HepG2 (cell line): ENCODE measurements around the gene HSD17B2. TPM values are rescaled to one million over a fixed set of nuclear protein-coding genes. Genes with fewer than 3 reads are reported as not detected.

Experiments
- ATAC-seq: fragments of 200-7000 bp; cut with Tn5 transposase; 3 replicates; pipeline ENCODE4 v1.9.1; 2020; ENCODE audit warnings: mild to moderate bottlenecking, moderate library complexity
- BruUV-seq: library from RNA; stranded (reverse); fragments of 400-500 nt; replicated peaks from 2 replicates; lab custom pipeline; 2021; lab: Mats Ljungman, UMichigan
- CTCF ChIA-PET: fragments of 300-600 bp; formaldehyde crosslinking; extraction: SDS; loops from one replicate; lab custom pipeline; 2021; ENCODE audit warnings: low total read pairs, inconsistent platforms, low intra/inter-chr PET ratio; lab: Yijun Ruan, JAX
- POLR2A ChIA-PET: fragments of 350-600 bp; sonication (Branson Sonifier 250); formaldehyde crosslinking; loops from one replicate; lab custom pipeline; 2020; ENCODE audit warnings: antibody characterized with exemption, inconsistent platforms; lab: Yijun Ruan, JAX
- DNase-seq: peaks from one replicate; pipeline ENCODE4 v3.0.0-alpha.2; 2015; ENCODE audit warnings: low spot score
- FAIRE-seq: peaks from 3 replicates; lab custom pipeline; 2011; peaks lifted over from hg19 to GRCh38; lab: Jason Lieb, UNC
- H2AFZ ChIP-seq: one replicate; pipeline ENCODE4 v1.6.1; 2011; ENCODE audit warnings: low read length, inconsistent platforms
- H3K27ac ChIP-seq: fragments of 300-600 bp; 3 replicates; pipeline ENCODE4 v1.8.0; 2011; ENCODE audit warnings: mixed run types, mild to moderate bottlenecking, mixed read lengths, low read length, inconsistent platforms; ENCODE audit not compliant: insufficient read depth; ENCODE audit errors: extremely low read length
- H3K27me3 ChIP-seq, 2 experiments: fragments of 200-600 bp in 1 of 2; 2 replicates in 1 of 2; 3 replicates in 1 of 2; pipeline versions ENCODE4 v1.6.0 to v1.8.0; 2011; ENCODE audit warnings: low read length in 2 of 2, mild to moderate bottlenecking in 2 of 2, moderate library complexity in 2 of 2, inconsistent platforms in 1 of 2; ENCODE audit not compliant: insufficient read depth in 2 of 2, control insufficient read depth in 1 of 2
- H3K36me3 ChIP-seq, 2 experiments: fragments of 200-600 bp in 1 of 2; replicated peaks in 1 of 2; 2 replicates in 1 of 2; 3 replicates in 1 of 2; pipeline versions ENCODE4 v1.5.1 to v1.8.0; 2011; ENCODE audit warnings: low read length in 2 of 2, inconsistent platforms in 1 of 2; ENCODE audit not compliant: insufficient read depth in 2 of 2, control insufficient read depth in 1 of 2
- H3K4me1 ChIP-seq: 2 replicates; pipeline ENCODE4 v1.5.1; 2012; ENCODE audit warnings: low read length, inconsistent platforms; ENCODE audit not compliant: insufficient read depth
- H3K4me2 ChIP-seq: 2 replicates; pipeline ENCODE4 v1.6.0; 2011; ENCODE audit warnings: low read depth, low read length, inconsistent platforms
- H3K4me3 ChIP-seq, 3 experiments: fragments of 200-600 bp in 1 of 3; sonication (generic), shearing (Covaris generic) in 1 of 3; replicated peaks in 1 of 3; 2 replicates each; pipeline ENCODE4 v1.5.1; 2011 to 2016; ENCODE audit warnings: low read length in 3 of 3, inconsistent platforms in 2 of 3, low read depth in 2 of 3, mild to moderate bottlenecking in 2 of 3, control low read depth in 1 of 3, mixed read lengths in 1 of 3; ENCODE audit not compliant: insufficient read depth in 1 of 3
- H3K79me2 ChIP-seq: one replicate; pipeline ENCODE4 v1.6.1; 2011; ENCODE audit warnings: low read length, inconsistent platforms; ENCODE audit not compliant: insufficient read depth
- H3K9ac ChIP-seq: 2 replicates; pipeline ENCODE4 v1.6.0; 2011; ENCODE audit warnings: mild to moderate bottlenecking, low read depth, low read length, inconsistent platforms; ENCODE audit not compliant: insufficient read depth
- H3K9me3 ChIP-seq: 2 replicates; pipeline ENCODE4 v1.5.1; 2012; ENCODE audit warnings: mild to moderate bottlenecking, low read length
- H4K20me1 ChIP-seq: 2 replicates; pipeline ENCODE4 v1.6.0; 2011; ENCODE audit warnings: inconsistent platforms, mild to moderate bottlenecking, low read length, moderate library complexity; ENCODE audit not compliant: insufficient read depth
- ARID5B ChIP-seq: IDR thresholded peaks from 2 replicates; pipeline ENCODE4 v1.4.0; 2020; ENCODE audit warnings: mild to moderate bottlenecking, missing genetic modification reagents
- BHLHE40 ChIP-seq: IDR thresholded peaks from 2 replicates; pipeline ENCODE4 v1.6.1; 2011; ENCODE audit warnings: low read length, improper control_type of control experiment
- HHEX ChIP-seq: IDR thresholded peaks from 2 replicates; pipeline ENCODE4 v1.6.1; 2016; ENCODE audit warnings: control low read depth
- NR3C1 ChIP-seq: sonication (generic); formaldehyde crosslinking; IDR thresholded peaks from 2 replicates; pipeline ENCODE4 v1.4.0; 2020; ENCODE audit warnings: missing genetic modification reagents
- RBAK ChIP-seq: sonication (generic); formaldehyde crosslinking; IDR thresholded peaks from 2 replicates; pipeline ENCODE4 v1.5.1; 2020; ENCODE audit warnings: mild to moderate bottlenecking, missing genetic modification reagents
- SKI ChIP-seq: fragments of 450-650 bp; IDR thresholded peaks from one replicate; pipeline ENCODE4 v1.6.1; 2018; ENCODE audit warnings: mild to moderate bottlenecking; ENCODE audit not compliant: partially characterized antibody
- SOX13 ChIP-seq, 3 experiments: fragments of 450-650 bp in 1 of 3; sonication (generic) in 1 of 3; formaldehyde crosslinking in 1 of 3; IDR thresholded peaks in 2 of 3; conservative IDR thresholded peaks in 1 of 3; 2 replicates each; pipeline versions ENCODE4 v1.5.0 to v1.6.1; 2016 to 2020; ENCODE audit warnings: antibody characterized with exemption in 1 of 3, mild to moderate bottlenecking in 1 of 3, missing compliant biosample characterization in 1 of 3, missing genetic modification reagents in 1 of 3, moderate library complexity in 1 of 3
- TBX2 ChIP-seq: sonication (generic); formaldehyde crosslinking; IDR thresholded peaks from 2 replicates; pipeline ENCODE4 v1.5.0; 2020; ENCODE audit warnings: missing genetic modification reagents, mild to moderate bottlenecking, borderline replicate concordance
- ZFAT ChIP-seq: sonication (generic); formaldehyde crosslinking; conservative IDR thresholded peaks from 2 replicates; pipeline ENCODE4 v1.8.1; 2023; ENCODE audit warnings: missing genetic modification reagents, inconsistent platforms
- ZNF18 ChIP-seq: sonication (generic); formaldehyde crosslinking; IDR thresholded peaks from 2 replicates; pipeline ENCODE4 v1.8.0; 2022; ENCODE audit warnings: mild to moderate bottlenecking, missing genetic modification reagents; ENCODE audit not compliant: insufficient replicate concordance
- ZNF430 ChIP-seq: sonication (generic); formaldehyde crosslinking; IDR thresholded peaks from 2 replicates; pipeline ENCODE4 v1.9.0; 2021; ENCODE audit warnings: mild to moderate bottlenecking, missing genetic modification reagents
- ZNF550 ChIP-seq: sonication (generic); formaldehyde crosslinking; IDR thresholded peaks from 2 replicates; pipeline ENCODE4 v1.4.0; 2020; ENCODE audit warnings: mild to moderate bottlenecking, missing genetic modification reagents, borderline replicate concordance
- ZNF775 ChIP-seq: sonication (generic); formaldehyde crosslinking; IDR thresholded peaks from 2 replicates; pipeline ENCODE4 v1.4.0; 2020; ENCODE audit warnings: missing genetic modification reagents, mild to moderate bottlenecking, moderate library complexity, borderline replicate concordance
- ZSCAN22 ChIP-seq: sonication (generic); formaldehyde crosslinking; IDR thresholded peaks from 2 replicates; pipeline ENCODE4 v1.4.0; 2020; ENCODE audit warnings: mild to moderate bottlenecking, missing genetic modification reagents
- WGBS: methylation state at CpG from one replicate; pipeline ENCODE4 v1.1.6; 2017; ENCODE audit warnings: low lambda C conversion rate; 5-methylcytosine and 5-hydroxymethylcytosine counted together
- in situ Hi-C: cut with HindIII; loops from 2 replicates; pipeline ENCODE4 v1.10.0; 2017; ENCODE audit warnings: low pct_unique_long_range_greater_than_20kb; ENCODE audit not compliant: extremely low pct_ligation_motif_present
- intact Hi-C: fragments of 100-400 bp; cut with micrococcal nuclease; formaldehyde crosslinking; loops from one replicate; pipeline ENCODE4 v1.10.0; 2022; ENCODE audit not compliant: unreplicated experiment
- polyA plus RNA-seq, 8 experiments: library from polyadenylated mRNA; depleted of rRNA in 3 of 8; stranded (reverse) in 7 of 8; unstranded in 1 of 8; fragments of >200 nt; fragmentation: Illumina TruSeq in 4 of 8; extraction: Trizol in 4 of 8; gene quantifications; 2 replicates each; pipeline versions ENCODE4 v1.2.1 to v1.2.3, GENCODE V29; 2011 to 2016; ENCODE audit warnings: low read depth in 4 of 8, missing spikeins in 1 of 8, mixed read lengths in 1 of 8; ENCODE audit not compliant: insufficient read depth in 1 of 8
- total RNA-seq, 5 experiments: library from RNA; depleted of rRNA; stranded (reverse); fragments of >200 nt; fragmentation: Illumina TruSeq; extraction: Trizol; gene quantifications; 2 replicates each; pipeline ENCODE4 v1.2.3, GENCODE V29; 2016; ENCODE audit warnings: low read depth in 1 of 5
- TF ChIP-seq, protein P1 (sequence below): sonication (generic); formaldehyde crosslinking; IDR thresholded peaks from 2 replicates; pipeline ENCODE4 v1.4.0; 2020; ENCODE audit warnings: missing genetic modification reagents

HSD17B2 gene
- total and polyA plus RNA-seq, 2 of the 13 experiments (the other 11 are each of a cell fraction or from before 2014, with no cell fraction given) = 26.3 to 69.3 TPM

DNA sequence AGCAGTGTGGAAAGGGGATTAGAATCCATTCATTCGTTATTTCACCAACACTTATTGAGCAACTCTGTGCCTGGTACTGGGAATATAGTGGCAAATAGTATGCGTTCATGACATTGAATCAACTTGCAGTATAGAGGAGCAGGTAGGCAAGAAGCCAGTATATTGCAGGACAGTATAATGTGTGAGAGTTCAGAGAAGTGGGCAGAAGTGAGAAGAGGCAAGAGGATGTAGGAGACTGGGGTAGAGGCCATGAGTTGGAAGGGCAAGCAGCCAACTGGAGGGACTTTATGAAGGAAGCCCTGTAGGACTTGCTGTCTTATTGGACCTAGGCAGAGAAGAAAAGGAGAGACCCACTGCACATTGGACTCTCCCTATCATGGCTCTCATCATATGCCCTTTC, 12.3 kb downstream of the HSD17B2 start:
- in situ Hi-C loops (no loop called here), intact Hi-C loops (no loop called here)
- ATAC-seq (no peak), FAIRE-seq (no peak), DNase-seq (no peak)
- Histone ChIP-seq H3K27me3 (no peaks in the 10 kb centered on the region), H3K4me2 (no peak overlapping the region), H3K4me3 (no peak overlapping the region), H3K9ac (no peak overlapping the region), H3K9me3 (no peaks in the 10 kb centered on the region), H3K79me2 (peaks cover 33% of the 10 kb centered on the region), H3K27ac (no peak overlapping the region), H4K20me1 (no peaks in the 10 kb centered on the region), H3K4me1 (peaks cover 89% of the 10 kb centered on the region), H2AFZ (no peak overlapping the region), H3K36me3 (peaks cover 2 to 5% of the 10 kb centered on the region in 2 experiments; a peak in 3 of 5 replicates)
- no peak for TF ChIP-seq ZNF430 (CRISPR knock-in tag)
- TF ChIP-seq ZNF550 (CRISPR knock-in tag) = no peak
- TF ChIP-seq ZSCAN22 (CRISPR knock-in tag) = no peak
- no peak for TF ChIP-seq BHLHE40
- TF ChIP-seq ARID5B (CRISPR knock-in tag) = no peak
- no peak for TF ChIP-seq HHEX
- TF ChIP-seq SKI = no peak
- no peak for TF ChIP-seq TBX2 (CRISPR knock-in tag)
- TF ChIP-seq, protein P1, sequence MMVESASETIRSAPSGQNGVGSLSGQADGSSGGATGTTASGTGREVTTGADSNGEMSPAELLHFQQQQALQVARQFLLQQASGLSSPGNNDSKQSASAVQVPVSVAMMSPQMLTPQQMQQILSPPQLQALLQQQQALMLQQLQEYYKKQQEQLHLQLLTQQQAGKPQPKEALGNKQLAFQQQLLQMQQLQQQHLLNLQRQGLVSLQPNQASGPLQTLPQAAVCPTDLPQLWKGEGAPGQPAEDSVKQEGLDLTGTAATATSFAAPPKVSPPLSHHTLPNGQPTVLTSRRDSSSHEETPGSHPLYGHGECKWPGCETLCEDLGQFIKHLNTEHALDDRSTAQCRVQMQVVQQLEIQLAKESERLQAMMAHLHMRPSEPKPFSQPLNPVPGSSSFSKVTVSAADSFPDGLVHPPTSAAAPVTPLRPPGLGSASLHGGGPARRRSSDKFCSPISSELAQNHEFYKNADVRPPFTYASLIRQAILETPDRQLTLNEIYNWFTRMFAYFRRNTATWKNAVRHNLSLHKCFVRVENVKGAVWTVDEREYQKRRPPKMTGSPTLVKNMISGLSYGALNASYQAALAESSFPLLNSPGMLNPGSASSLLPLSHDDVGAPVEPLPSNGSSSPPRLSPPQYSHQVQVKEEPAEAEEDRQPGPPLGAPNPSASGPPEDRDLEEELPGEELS = no peak
- no peak for TF ChIP-seq ZNF18 (CRISPR knock-in tag)
- no peak for TF ChIP-seq SOX13 (IDR thresholded peaks at IDR 0.05)
- TF ChIP-seq SOX13 (CRISPR knock-in tag; conservative IDR thresholded peaks at IDR 0.05 in 1 of 2, IDR thresholded peaks at IDR 0.05 in 1 of 2) = no peak
- TF ChIP-seq ZNF775 (CRISPR knock-in tag) = no peak
- TF ChIP-seq RBAK (CRISPR knock-in tag) = no peak
- TF ChIP-seq NR3C1 (CRISPR knock-in tag) = no peak
- no peak for TF ChIP-seq ZFAT (CRISPR knock-in tag)
- 96% methylated on average over 2 of the region's 2 CpGs for WGBS
- no TSS peak for BruUV-seq
- ChIA-PET CTCF (no interaction called here), POLR2A (no interaction called here)
